Esophagus squamous epithelium (tissue), 5 donors: Measurements from ENCODE around the gene UGT1A8. TPM values are rescaled to one million over a fixed set of nuclear protein-coding genes. Genes with fewer than 3 reads are reported as not detected.

Experiments used
- DNase-seq: peaks from one replicate; lab custom pipeline; 2025; lab: John Stamatoyannopoulos, UW
- H3K27ac ChIP-seq, 4 donors: fragments of 200-600 bp; sonication (generic); one replicate each; pipeline ENCODE4 v1.5.1; 2016 to 2019; ENCODE audit warnings: mild to moderate bottlenecking in 1 of 4
- H3K27me3 ChIP-seq, 4 donors: fragments of 200-600 bp; sonication (generic); 1 replicate in 3 of 4; 2 replicates in 1 of 4; pipeline versions ENCODE4 v1.5.1 to v1.6.0; 2017 to 2021; ENCODE audit warnings: antibody characterized with exemption in 1 of 4
- H3K36me3 ChIP-seq, 3 donors: fragments of 200-600 bp; sonication (generic); one replicate each; pipeline ENCODE4 v1.5.1; 2016 to 2019
- H3K4me1 ChIP-seq, 3 donors: fragments of 200-600 bp; sonication (generic); one replicate each; pipeline ENCODE4 v1.5.1; 2017 to 2019
- H3K4me3 ChIP-seq, 4 donors: fragments of 200-600 bp; sonication (generic); 1 replicate in 3 of 4; 2 replicates in 1 of 4; pipeline ENCODE4 v1.5.1; 2016 to 2019; ENCODE audit warnings: mild to moderate bottlenecking in 2 of 4, moderate library complexity in 1 of 4
- H3K9me3 ChIP-seq, 3 donors: fragments of 200-600 bp; sonication (generic); one replicate each; pipeline ENCODE4 v1.5.1; 2016 to 2019
- CTCF ChIP-seq, 6 experiments: fragments of 450-650 bp in 4 of 6; fragments of 200-600 bp in 2 of 6; sonication (generic) in 2 of 6; IDR thresholded peaks; one replicate each; pipeline ENCODE4 v1.5.1; 2016 to 2019; ENCODE audit warnings: antibody characterized with exemption in 6 of 6, mild to moderate bottlenecking in 4 of 6, moderate library complexity in 4 of 6
- POLR2A ChIP-seq, 4 donors: fragments of 450-650 bp; IDR thresholded peaks; one replicate each; pipeline ENCODE4 v1.6.1; 2017; ENCODE audit warnings: antibody characterized with exemption in 4 of 4, mild to moderate bottlenecking in 4 of 4, moderate library complexity in 3 of 4
- WGBS, 2 donors: methylation state at CpG; one replicate each; pipeline ENCODE4 v1.1.5; 2018; 5-methylcytosine and 5-hydroxymethylcytosine counted together
- intact Hi-C: fragments of 100-400 bp; cut with DNase I; formaldehyde crosslinking; loops from one replicate; pipeline ENCODE4 v1.15.0; 2022
- total RNA-seq, 4 donors: library from RNA; depleted of rRNA; stranded (reverse); fragments of >200 nt; gene quantifications; one replicate each; pipeline ENCODE4 v1.1.0, GENCODE V29; 2016
- donor health status: DM: yes; HTN: yes; CAD: no.

Gene UGT1A8
- total RNA-seq, 4 donors from 2014 or later, result 0.13 to 1.7 (median 0.84) TPM

GRCh38 chr2:233758849-233759248, 141.4 kb downstream of the UGT1A8 start:
- Histone ChIP-seq H3K4me3 (no peak overlapping the region), H3K27ac (no peak overlapping the region), H3K27me3 (no peaks in the 10 kb centered on the region), H3K9me3 (no peaks in the 10 kb centered on the region), H3K4me1 (peaks cover 5 to 27% (median 9%) of the 10 kb centered on the region in 3 donors), H3K36me3 (peaks cover 0 to 10% (median 0%) of the 10 kb centered on the region in 3 donors)
- intact Hi-C loops, result no loop called here
- DNase-seq, result no peak
- 68 to 85% methylated on average over 2 of the region's 2 CpGs for WGBS, 2 donors
- TF ChIP-seq CTCF (IDR thresholded peaks at IDR 0.05) (no peak), POLR2A (IDR thresholded peaks at IDR 0.05) (no peak)

DNA sequence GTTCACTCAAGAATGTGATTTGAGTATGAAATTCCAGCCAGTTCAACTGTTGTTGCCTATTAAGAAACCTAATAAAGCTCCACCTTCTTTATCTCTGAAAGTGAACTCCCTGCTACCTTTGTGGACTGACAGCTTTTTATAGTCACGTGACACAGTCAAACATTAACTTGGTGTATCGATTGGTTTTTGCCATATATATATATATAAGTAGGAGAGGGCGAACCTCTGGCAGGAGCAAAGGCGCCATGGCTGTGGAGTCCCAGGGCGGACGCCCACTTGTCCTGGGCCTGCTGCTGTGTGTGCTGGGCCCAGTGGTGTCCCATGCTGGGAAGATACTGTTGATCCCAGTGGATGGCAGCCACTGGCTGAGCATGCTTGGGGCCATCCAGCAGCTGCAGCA, 142.6 kb downstream of the UGT1A8 start, which contains the start of gene UGT1A1:
Gene UGT1A1, plus strand, starts transcription at position 228 of the 400 bp plus-strand sequence. Its CDS starts 18 bp downstream, at position 246.
- TF ChIP-seq POLR2A (IDR thresholded peaks at IDR 0.05) (no peak), CTCF (IDR thresholded peaks at IDR 0.05) (no peak)
- WGBS, 2 donors, result 67 to 87% methylated on average over 2 to 5 of the region's 6 CpGs
- no peak within 1 kb of the TSS for H3K4me3 ChIP-seq
- DNase-seq, result no peak
- H3K9me3 ChIP-seq, result no peaks in the 10 kb centered on the region
- peaks cover 0 to 2% (median 0%) of the 10 kb centered on the region in 3 donors for H3K36me3 ChIP-seq
- intact Hi-C loops, result no loop called here
- peaks cover 5 to 27% (median 9%) of the 10 kb centered on the region in 3 donors for H3K4me1 ChIP-seq
- H3K27me3 ChIP-seq, result no peaks in the 10 kb centered on the region
- H3K27ac ChIP-seq, result peak within 1 kb of the TSS in 1 of 4 donors; percentile 5

GRCh38 chr2:233761040-233761769, 143.8 kb downstream of the UGT1A8 start:
- Histone ChIP-seq H3K4me1 (peaks cover 5 to 27% (median 9%) of the 10 kb centered on the region in 3 donors), H3K9me3 (no peaks in the 10 kb centered on the region), H3K27me3 (peaks cover 0 to 6% (median 0%) of the 10 kb centered on the region in 4 donors), H3K4me3 (no peak overlapping the region), H3K27ac (peak overlapping the region in 1 of 4 donors; percentile 5), H3K36me3 (no peaks in the 10 kb centered on the region)
- no peak for TF ChIP-seq CTCF (IDR thresholded peaks at IDR 0.05)
- no peak for TF ChIP-seq POLR2A (IDR thresholded peaks at IDR 0.05)
- intact Hi-C loops, result no loop called here
- DNase-seq, result no peak
- 45 to 54% methylated on average over 4 of the region's 4 CpGs for WGBS, 2 donors

GRCh38 chr2:233764264-233764663, 146.8 kb downstream of the UGT1A8 start:
- peaks cover 5 to 26% (median 9%) of the 10 kb centered on the region in 3 donors for H3K4me1 ChIP-seq
- H3K4me3 ChIP-seq, result no peak overlapping the region
- TF ChIP-seq CTCF (IDR thresholded peaks at IDR 0.05), result no peak
- no peak for TF ChIP-seq POLR2A (IDR thresholded peaks at IDR 0.05)
- intact Hi-C loops, result no loop called here
- H3K9me3 ChIP-seq, result no peaks in the 10 kb centered on the region
- H3K27me3 ChIP-seq, result peaks cover 0 to 8% (median 0%) of the 10 kb centered on the region in 4 donors
- WGBS, 2 donors, result 36 to 54% methylated on average over 5 to 7 of the region's 7 CpGs
- DNase-seq, result no peak
- H3K27ac ChIP-seq, result no peak overlapping the region
- peaks cover 0 to 27% (median 0%) of the 10 kb centered on the region in 3 donors for H3K36me3 ChIP-seq

DNA sequence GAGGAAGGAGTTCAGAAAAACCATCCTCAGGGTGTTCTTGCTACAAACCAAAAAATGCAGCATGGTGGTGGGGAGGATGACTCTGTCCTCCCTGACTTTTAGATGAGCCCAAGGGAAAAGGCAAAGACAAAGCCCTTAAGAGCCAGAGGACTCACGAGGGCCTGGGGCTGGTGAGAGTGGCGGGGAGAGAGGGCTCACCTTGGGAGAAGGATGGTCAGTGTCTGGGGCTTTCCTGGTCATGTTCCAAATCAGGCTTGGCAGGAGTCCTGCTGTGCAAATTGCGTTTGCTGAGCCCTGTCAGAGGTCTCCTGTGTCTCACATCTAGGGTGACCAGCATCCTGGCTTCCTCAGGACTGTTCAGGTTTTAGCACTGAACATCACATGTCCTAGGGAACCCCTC, 147.3 kb downstream of the UGT1A8 start:
- intact Hi-C loops, result no loop called here
- Histone ChIP-seq H3K4me3 (no peak overlapping the region), H3K36me3 (peaks cover 0 to 32% (median 0%) of the 10 kb centered on the region in 3 donors), H3K4me1 (peaks cover 5 to 22% (median 9%) of the 10 kb centered on the region in 3 donors), H3K27me3 (peaks cover 0 to 8% (median 0%) of the 10 kb centered on the region in 4 donors), H3K27ac (no peak overlapping the region), H3K9me3 (no peaks in the 10 kb centered on the region)
- TF ChIP-seq POLR2A (IDR thresholded peaks at IDR 0.05), result no peak
- TF ChIP-seq CTCF (IDR thresholded peaks at IDR 0.05), result no peak
- DNase-seq, result no peak
- WGBS, 2 donors, result 49 to 89% methylated on average over 3 of the region's 3 CpGs
